DOHH2 (cell line): ENCODE results near the gene SAMD4A.
"Not testable (repeated sequence)": the region's sequence is repeated elsewhere in the genome, so short reads cannot be mapped to it uniquely, and the experiment has no call there.

Source experiments
- H3F3A ChIP-seq: fragments of 200-600 bp; sonication (generic), shearing (Covaris generic); 2 replicates; pipeline ENCODE4 v1.6.0; 2016; ENCODE audit warnings: antibody characterized with exemption, mild to moderate bottlenecking; ENCODE audit not compliant: control insufficient read depth, insufficient read depth
- H3K27ac ChIP-seq: fragments of 200-600 bp; sonication (generic); 2 replicates; pipeline ENCODE4 v1.5.1; 2014; ENCODE audit warnings: low read depth, mild to moderate bottlenecking, low read length, moderate library complexity
- H3K27me3 ChIP-seq: fragments of 200-600 bp; sonication (generic); 2 replicates; pipeline ENCODE4 v1.6.1; 2014; ENCODE audit warnings: mild to moderate bottlenecking, low read length, mixed read lengths; ENCODE audit not compliant: control insufficient read depth
- H3K36me3 ChIP-seq: fragments of 200-600 bp; sonication (generic); 2 replicates; pipeline ENCODE4 v1.6.1; 2014; ENCODE audit warnings: mild to moderate bottlenecking, low read length, moderate library complexity, mixed read lengths; ENCODE audit not compliant: control insufficient read depth
- H3K4me1 ChIP-seq: fragments of 200-600 bp; sonication (generic); 2 replicates; pipeline ENCODE4 v1.6.1; 2014; ENCODE audit warnings: mild to moderate bottlenecking, low read length, mixed read lengths; ENCODE audit not compliant: control insufficient read depth
- H3K4me2 ChIP-seq: fragments of 200-600 bp; sonication (generic); 2 replicates; pipeline ENCODE4 v1.6.0; 2014; ENCODE audit warnings: mild to moderate bottlenecking, low read length, moderate library complexity
- H3K4me3 ChIP-seq: fragments of 200-600 bp; sonication (generic); 2 replicates; pipeline ENCODE4 v1.5.1; 2014; ENCODE audit warnings: mild to moderate bottlenecking, low read length, mixed read lengths
- H3K79me2 ChIP-seq: fragments of 200-600 bp; sonication (generic); 2 replicates; pipeline ENCODE4 v1.6.1; 2014; ENCODE audit warnings: mild to moderate bottlenecking, low read length, mixed read lengths; ENCODE audit not compliant: control insufficient read depth
- H3K9me2 ChIP-seq: fragments of 200-600 bp; sonication (generic); replicated peaks from 2 replicates; pipeline ENCODE4 v1.6.1; 2014; ENCODE audit warnings: mild to moderate bottlenecking, low read length, mixed read lengths; ENCODE audit not compliant: control insufficient read depth
- H3K9me3 ChIP-seq: fragments of 200-600 bp; sonication (generic); 2 replicates; pipeline ENCODE4 v1.6.1; 2014; ENCODE audit warnings: antibody characterized with exemption, low read length, mixed read lengths; ENCODE audit not compliant: control insufficient read depth, insufficient read depth
- H4K20me1 ChIP-seq: fragments of 200-600 bp; sonication (generic); 2 replicates; pipeline ENCODE4 v1.6.0; 2014; ENCODE audit warnings: low read depth, mild to moderate bottlenecking, antibody characterized with exemption, low read length, moderate library complexity; ENCODE audit not compliant: control insufficient read depth, insufficient read depth
- CTCF ChIP-seq: fragments of 200-600 bp; sonication (generic); IDR thresholded peaks from one replicate; pipeline ENCODE4 v1.5.1; 2014; ENCODE audit warnings: antibody characterized with exemption, mild to moderate bottlenecking, low read depth, low read length; ENCODE audit not compliant: poor library complexity, severe bottlenecking
- EZH2phosphoT487 ChIP-seq: fragments of 200-600 bp; sonication (generic); IDR thresholded peaks from 2 replicates; pipeline ENCODE4 v1.6.1; 2017; ENCODE audit warnings: borderline replicate concordance, mild to moderate bottlenecking, antibody characterized with exemption, low read length, moderate library complexity, mixed read lengths

Gene SAMD4A

GRCh38 chr14:54753396-54753795 is 186.5 kb downstream of the SAMD4A start:
- not testable (repeated sequence) for H3F3A ChIP-seq, H3K9me3 ChIP-seq, H3K4me3 ChIP-seq, H3K79me2 ChIP-seq, H3K9me2 ChIP-seq, H3K4me1 ChIP-seq, H3K4me2 ChIP-seq, H3K27ac ChIP-seq, H4K20me1 ChIP-seq, H3K27me3 ChIP-seq, H3K36me3 ChIP-seq

- no peaks in the 10 kb centered on the region for H3K27me3 ChIP-seq
- H3K4me1 ChIP-seq: no peaks in the 10 kb centered on the region
- no peaks in the 10 kb centered on the region for H3K36me3 ChIP-seq
- no peaks in the 10 kb centered on the region for H3K9me2 ChIP-seq
- H3K9me3 ChIP-seq: no peaks in the 10 kb centered on the region
- H3K79me2 ChIP-seq: no peaks in the 10 kb centered on the region
- H3F3A ChIP-seq: no peaks in the 10 kb centered on the region
- no peaks in the 10 kb centered on the region for H4K20me1 ChIP-seq
- no peak overlapping the region for H3K27ac ChIP-seq
- H3K4me3 ChIP-seq: no peak overlapping the region
- H3K4me2 ChIP-seq: no peak overlapping the region
- TF ChIP-seq EZH2phosphoT487: no peak
- TF ChIP-seq CTCF: no peak
Observed at GRCh38 chr14:54754116-54754622, 187.2 kb downstream of the SAMD4A start.

GRCh38 chr14:54754623-54755386 is 187.9 kb downstream of the SAMD4A start:
- H4K20me1 ChIP-seq: no peaks in the 10 kb centered on the region
- no peaks in the 10 kb centered on the region for H3K36me3 ChIP-seq
- no peak overlapping the region for H3K4me3 ChIP-seq
- no peaks in the 10 kb centered on the region for H3K4me1 ChIP-seq
- no peaks in the 10 kb centered on the region for H3K9me2 ChIP-seq
- TF ChIP-seq EZH2phosphoT487 (no peak), CTCF (no peak)
- H3K9me3 ChIP-seq: no peaks in the 10 kb centered on the region
- H3K27ac ChIP-seq: no peak overlapping the region
- no peaks in the 10 kb centered on the region for H3F3A ChIP-seq
- H3K79me2 ChIP-seq: no peaks in the 10 kb centered on the region
- H3K27me3 ChIP-seq: no peaks in the 10 kb centered on the region
- H3K4me2 ChIP-seq: no peak overlapping the region

- Histone ChIP-seq H4K20me1 (no peaks in the 10 kb centered on the region), H3K9me3 (no peaks in the 10 kb centered on the region), H3K36me3 (no peaks in the 10 kb centered on the region), H3K79me2 (no peaks in the 10 kb centered on the region), H3K4me2 (no peak overlapping the region), H3K27me3 (no peaks in the 10 kb centered on the region), H3K4me3 (no peak overlapping the region), H3K9me2 (no peaks in the 10 kb centered on the region), H3F3A (no peaks in the 10 kb centered on the region), H3K27ac (no peak overlapping the region), H3K4me1 (no peaks in the 10 kb centered on the region)
- TF ChIP-seq EZH2phosphoT487: no peak
- no peak for TF ChIP-seq CTCF
Observed at GRCh38 chr14:54756656-54757392, 189.9 kb downstream of the SAMD4A start.
